HG03439 (cell line): ENCODE results near the gene ZNF740.
A peak's percentile ranks its signal among the peaks of the same experiment; 100 is the strongest.
"Not testable (repeated sequence)": the region's sequence is repeated elsewhere in the genome, so short reads cannot be mapped to it uniquely, and the experiment has no call there.

Source experiments
- ATAC-seq: cut with Tn5 transposase; IDR thresholded peaks from one replicate; pipeline ENCODE4 v1.9.1; 2021; ENCODE audit warnings: mild to moderate bottlenecking, moderate library complexity; ENCODE audit not compliant: unreplicated experiment

ZNF740 gene

GRCh38 chr12:53180220-53180930 lies at the start of gene ZNF740, which contains the start of gene CSAD:
TSS of gene ZNF740 (plus strand) at chr12:53180722. CDS start at chr12:53181984, 1,262 bp downstream.
TSS of gene CSAD (minus strand) at chr12:53180925. CDS start at chr12:53173470, 7,455 bp downstream.
- ATAC-seq = peak; percentile 93

DNA sequence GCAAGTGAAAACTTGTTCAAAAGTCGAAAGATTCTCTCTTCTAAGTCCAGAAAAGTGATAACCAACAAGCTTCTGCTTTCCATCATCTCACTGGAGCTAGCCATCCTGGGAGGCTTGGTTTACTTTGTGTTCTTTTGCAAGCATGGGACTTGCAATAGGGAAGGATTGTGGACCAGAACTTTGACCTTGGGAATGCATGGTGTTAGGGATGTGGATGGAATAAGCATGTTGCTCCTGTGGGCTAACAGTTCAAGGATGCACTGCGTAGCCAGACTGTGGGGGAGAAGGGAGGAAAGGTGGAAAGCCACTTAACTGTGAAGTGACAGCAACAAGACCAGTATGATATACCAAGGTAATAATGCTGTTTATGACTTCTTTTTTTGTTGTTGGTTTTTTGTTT lies 48.7 kb upstream of the ZNF740 start:
- no peak for ATAC-seq

DNA sequence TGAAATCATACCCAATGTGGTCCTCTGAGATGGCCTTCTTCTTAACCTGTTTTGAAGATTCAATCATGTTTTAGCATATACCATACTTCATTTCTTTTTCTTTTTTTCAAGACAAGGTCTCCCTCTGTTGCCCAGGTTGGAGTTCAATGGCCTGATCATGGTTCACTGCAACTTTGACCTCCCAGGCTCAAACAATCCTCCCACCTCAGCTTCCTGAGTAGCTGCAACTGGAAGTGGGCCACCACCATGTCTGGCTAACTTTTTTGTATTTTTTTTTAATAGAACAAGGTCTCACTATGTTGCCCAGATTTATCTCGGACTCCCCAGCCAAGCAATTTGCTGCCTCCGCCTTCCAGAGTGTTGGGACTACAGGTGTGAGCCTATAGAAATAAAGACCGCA lies 46.8 kb upstream of the ZNF740 start:
- no peak for ATAC-seq

GRCh38 chr12:53143355-53143754 lies 37.2 kb upstream of the ZNF740 start:
- no peak for ATAC-seq

DNA sequence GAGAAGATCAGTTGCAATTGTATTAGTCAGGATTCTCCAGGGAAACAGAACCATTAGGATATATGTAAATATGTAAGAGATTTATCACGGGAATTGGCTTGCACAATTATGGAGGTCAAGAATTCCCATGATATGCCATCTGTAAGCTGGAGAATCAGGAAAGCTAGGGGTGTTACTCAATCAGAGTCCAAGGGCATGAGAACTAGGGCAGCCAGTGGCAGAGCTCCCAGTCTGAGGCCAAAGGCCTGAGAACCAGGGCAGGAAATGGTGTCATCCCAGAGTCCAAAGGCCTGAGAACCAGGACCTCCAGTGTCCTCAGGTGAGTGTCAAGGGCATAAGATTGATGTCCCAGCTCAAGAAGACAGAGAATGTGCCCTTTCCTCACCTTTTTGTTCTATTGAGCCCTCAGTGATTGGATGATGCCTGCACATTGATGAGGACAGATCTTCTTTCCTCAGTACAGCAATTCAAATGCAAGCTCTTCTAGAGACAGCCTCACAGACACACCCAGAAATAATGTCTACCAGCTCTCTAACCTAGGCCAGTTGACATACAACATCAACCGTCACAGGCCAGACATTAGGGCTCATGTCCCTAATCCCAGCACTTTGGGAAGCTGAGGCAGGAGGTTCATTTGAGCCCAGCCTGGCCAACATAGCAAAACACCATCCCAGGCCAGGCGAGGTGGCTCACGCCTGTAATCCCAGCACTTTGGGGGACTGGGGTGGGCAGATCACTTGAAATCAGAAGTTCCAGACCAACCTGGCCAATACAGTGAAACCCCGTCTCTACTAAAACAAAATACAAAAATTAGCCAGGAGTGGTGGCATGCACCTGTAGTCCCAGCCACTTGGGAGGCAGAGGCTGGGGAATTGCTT lies 34.9 kb upstream of the ZNF740 start:
- no peak for ATAC-seq

DNA sequence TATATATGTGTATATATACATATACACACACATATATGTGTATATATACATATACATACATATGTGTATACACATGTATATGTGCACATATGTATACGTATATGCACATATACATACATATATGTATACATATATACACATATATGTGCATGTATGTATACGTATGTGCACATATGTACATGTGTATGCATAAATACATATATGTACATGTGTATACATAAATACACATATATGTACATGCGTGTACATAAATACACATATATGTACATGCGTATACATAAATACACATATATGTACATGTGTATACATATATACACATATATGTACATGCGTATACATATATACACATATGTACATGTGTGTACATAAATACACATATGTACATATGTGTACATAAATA lies 33.3 kb upstream of the ZNF740 start:
- ATAC-seq = no peak

GRCh38 chr12:53147653-53148052 lies 32.9 kb upstream of the ZNF740 start:
- no peak for ATAC-seq

GRCh38 chr12:53151039-53151438 lies 29.5 kb upstream of the ZNF740 start:
- ATAC-seq = no peak

DNA sequence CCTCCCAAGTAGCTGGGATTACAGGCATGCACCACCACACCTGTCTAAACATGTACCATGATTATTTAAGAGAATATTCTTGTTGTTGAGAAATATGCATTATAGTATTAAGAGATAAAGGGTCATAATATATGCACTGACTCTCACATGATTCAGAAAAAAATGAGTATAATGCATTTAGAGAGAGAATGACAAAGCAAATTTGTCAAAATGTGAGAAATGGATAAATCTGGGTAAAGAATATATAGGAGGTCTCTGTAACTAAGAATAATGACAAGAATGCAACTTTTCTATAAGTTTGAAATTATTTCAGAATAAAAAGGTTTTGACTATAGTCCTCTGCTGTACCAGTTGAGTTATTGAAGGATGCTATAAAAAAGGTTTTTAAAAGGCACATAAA lies 28.1 kb upstream of the ZNF740 start:
- ATAC-seq = no peak

DNA sequence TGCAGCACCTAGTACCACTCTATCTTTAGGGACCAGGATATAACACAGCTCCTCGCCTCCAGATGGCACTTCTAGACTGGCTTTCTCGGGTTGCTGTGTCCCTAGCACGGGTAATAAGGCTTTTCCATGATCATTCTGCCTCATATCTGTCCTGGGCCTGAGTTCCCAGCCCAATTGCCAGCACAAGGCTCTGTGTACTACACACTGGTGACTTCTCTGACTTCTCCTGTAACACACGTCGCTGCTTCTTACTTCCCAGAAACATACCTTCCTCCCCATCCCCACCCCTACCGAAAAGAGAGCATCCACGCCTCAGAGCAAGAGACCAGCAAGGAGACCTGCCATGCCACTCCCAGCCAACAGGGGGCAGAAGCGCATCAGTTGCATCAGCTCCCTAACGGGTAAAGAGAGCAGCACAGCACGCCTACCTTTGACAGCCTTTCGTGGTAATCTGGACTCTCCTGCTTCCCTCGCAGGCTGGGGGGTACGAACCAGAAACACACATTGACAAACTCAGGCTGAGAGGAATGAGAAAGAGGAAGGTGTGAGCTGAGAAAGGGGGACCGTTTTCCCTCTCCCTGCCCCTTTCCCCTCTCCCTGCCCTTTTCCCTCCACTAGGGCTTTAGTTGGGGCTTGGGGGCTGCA lies 21.2 kb upstream of the ZNF740 start:
- no peak for ATAC-seq

DNA sequence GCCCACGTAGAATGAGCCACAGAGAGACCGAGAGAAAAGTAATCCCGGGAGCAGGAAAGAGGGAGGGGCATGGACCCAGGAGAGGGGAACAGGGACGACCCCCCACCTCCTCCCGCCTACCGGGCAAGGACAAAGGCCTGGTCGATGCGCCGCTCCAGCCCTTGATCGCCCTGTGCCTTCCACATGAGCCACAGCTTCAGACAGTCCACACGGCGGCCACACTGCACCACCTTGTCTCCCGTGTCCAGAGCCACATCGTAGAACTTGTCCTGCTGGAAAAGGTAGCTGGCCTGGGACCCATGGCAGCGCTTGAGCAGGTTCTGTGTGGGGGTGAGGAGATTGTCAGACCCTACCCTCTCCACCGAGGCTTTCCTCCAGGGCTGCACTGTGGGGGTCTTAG lies 20.5 kb upstream of the ZNF740 start:
- no peak for ATAC-seq

DNA sequence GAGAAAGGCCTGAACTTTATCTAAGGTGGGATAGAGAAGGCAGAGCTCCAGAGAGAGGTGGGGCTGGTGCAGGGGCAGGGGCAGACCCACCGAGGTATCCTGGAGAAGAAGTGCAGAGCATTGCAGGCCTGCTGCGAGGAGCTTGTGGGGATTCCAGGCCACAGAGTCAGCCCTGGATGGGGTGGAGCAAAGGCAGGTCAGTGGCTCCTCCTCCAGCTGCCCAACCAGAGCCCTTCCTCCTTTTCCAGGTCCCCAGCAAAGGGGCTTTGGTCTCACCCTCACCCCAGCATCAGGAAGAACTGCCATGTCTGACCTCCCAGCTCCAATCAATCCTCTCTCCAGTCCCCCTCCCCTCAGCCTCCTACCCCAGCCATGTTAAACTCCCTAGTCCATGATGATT lies 19.8 kb upstream of the ZNF740 start:
- no peak for ATAC-seq

DNA sequence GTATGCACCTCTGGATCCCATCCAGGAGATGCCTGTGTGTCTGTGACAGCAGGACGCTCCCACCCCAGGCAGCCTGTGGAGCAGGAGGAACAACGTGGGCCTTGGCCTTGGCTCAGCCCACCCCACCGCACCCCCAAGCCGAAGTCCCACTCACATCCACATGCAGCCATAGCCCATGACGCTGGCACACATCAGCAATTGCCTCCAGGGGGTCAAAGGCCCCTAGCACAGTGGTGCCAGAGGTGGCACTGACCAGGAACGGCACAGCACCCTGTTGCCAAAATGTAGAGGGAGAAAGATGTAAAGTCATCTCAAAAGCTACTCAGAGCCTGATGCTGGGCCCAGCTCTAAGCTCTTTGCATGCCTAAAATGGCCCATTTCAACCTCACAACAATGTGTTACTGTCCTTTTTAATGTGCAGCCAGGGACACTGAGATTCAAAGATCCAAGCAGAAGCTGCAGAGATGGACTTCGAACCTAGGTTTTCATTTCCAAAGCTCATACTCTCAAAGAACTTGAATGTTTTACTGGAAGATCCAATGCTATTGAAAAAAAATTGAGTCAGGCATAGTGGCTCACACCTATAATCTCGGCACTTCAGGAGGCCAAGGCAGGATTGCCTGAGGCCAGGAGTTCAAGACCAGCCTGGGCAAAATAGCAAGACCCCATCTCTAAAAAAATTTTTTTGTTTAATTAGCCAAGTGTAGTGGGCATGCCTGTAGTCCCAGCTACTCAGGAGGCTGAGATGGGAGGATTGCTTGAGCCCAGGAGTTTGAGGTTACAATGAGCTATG lies 19.2 kb upstream of the ZNF740 start:
- no peak for ATAC-seq

DNA sequence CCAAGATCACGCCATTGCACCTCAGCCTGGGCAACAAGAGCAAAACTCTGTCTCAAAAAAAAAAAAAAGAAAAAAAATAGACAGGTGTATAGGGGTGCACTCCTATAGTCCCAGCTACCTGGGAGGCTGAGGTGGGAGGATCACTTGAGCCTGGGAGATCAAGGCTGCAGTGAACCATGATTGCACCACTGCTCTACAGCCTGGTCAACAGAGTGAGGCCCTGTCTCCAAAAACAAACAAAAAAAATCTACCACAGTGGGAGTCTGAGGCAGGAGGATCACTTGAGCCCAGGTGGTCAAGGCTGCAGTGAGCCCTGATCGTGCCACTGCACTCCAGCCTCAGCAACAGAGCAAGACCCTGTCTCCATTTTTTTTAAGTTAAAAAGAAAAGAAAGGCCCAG lies 17.5 kb upstream of the ZNF740 start:
- not testable (repeated sequence) for ATAC-seq

- no peak for ATAC-seq
Observed at GRCh38 chr12:53166837-53167236, 13.7 kb upstream of the ZNF740 start.

GRCh38 chr12:53169644-53170043 lies 10.9 kb upstream of the ZNF740 start:
- ATAC-seq = no peak

GRCh38 chr12:53170215-53170614 lies 10.3 kb upstream of the ZNF740 start:
- ATAC-seq = no peak

GRCh38 chr12:53170876-53171724 lies 9.4 kb upstream of the ZNF740 start:
- no peak for ATAC-seq

- no peak for ATAC-seq
Observed at GRCh38 chr12:53171725-53172329, 8.7 kb upstream of the ZNF740 start.
